Stimulated activated naive CD8-positive, alpha-beta T cell treated with anti-CD3 and anti-CD28 coated beads, Interleukin-15, Interleukin-2, amounts not matched to agents 100 ng/mL and 50 ng/mL, for 24 hours (primary cell): Measurements from ENCODE around the gene NXF2B.
"Not testable (repeated sequence)": the region's sequence is repeated elsewhere in the genome, so short reads cannot be mapped to it uniquely, and the experiment has no call there.

Experiments used
- H3K27ac Mint-ChIP-seq: one replicate; pipeline ENCODE4 v1.8.0; 2021; ENCODE audit warnings: mild to moderate bottlenecking, mixed read lengths
- H3K27me3 Mint-ChIP-seq: one replicate; pipeline ENCODE4 v1.8.0; 2021; ENCODE audit warnings: mixed read lengths
- H3K36me3 Mint-ChIP-seq: one replicate; pipeline ENCODE4 v1.8.0; 2021; ENCODE audit warnings: low read depth, mixed read lengths
- H3K4me1 Mint-ChIP-seq: one replicate; pipeline ENCODE4 v1.8.0; 2021; ENCODE audit warnings: low read depth, mixed read lengths
- H3K4me3 Mint-ChIP-seq: one replicate; pipeline ENCODE4 v1.8.0; 2021; ENCODE audit warnings: mild to moderate bottlenecking, mixed read lengths
- H3K9me3 Mint-ChIP-seq: one replicate; pipeline ENCODE4 v1.8.0; 2021; ENCODE audit warnings: mixed read lengths

The NXF2B gene

GRCh38 chrX:102439908-102440307 lies at the start of gene NXF2B:
Gene NXF2B (minus strand): TSS chrX:102440008. CDS start chrX:102380036, 59,972 bp downstream.
- not testable (repeated sequence) for H3K4me1 Mint-ChIP-seq, H3K27me3 Mint-ChIP-seq

GRCh38 chrX:102478765-102479164 lies 39.0 kb upstream of the NXF2B start:
- H3K9me3 Mint-ChIP-seq, H3K4me3 Mint-ChIP-seq, H3K27ac Mint-ChIP-seq, H3K4me1 Mint-ChIP-seq, H3K36me3 Mint-ChIP-seq, H3K27me3 Mint-ChIP-seq: not testable (repeated sequence)

More at GRCh38 chrX:102439908-102440307, at the start of gene NXF2B:
- H3K9me3 Mint-ChIP-seq, H3K36me3 Mint-ChIP-seq, H3K27ac Mint-ChIP-seq, H3K4me3 Mint-ChIP-seq: not testable (repeated sequence)

- not testable (repeated sequence) for H3K9me3 Mint-ChIP-seq, H3K4me3 Mint-ChIP-seq, H3K4me1 Mint-ChIP-seq, H3K27ac Mint-ChIP-seq, H3K36me3 Mint-ChIP-seq, H3K27me3 Mint-ChIP-seq
Measured at GRCh38 chrX:102471762-102472220, 32.0 kb upstream of the NXF2B start, which contains the start of gene TCP11X2. Gene TCP11X2 (minus strand): TSS chrX:102471812.

- not testable (repeated sequence) for H3K4me3 Mint-ChIP-seq, H3K36me3 Mint-ChIP-seq, H3K9me3 Mint-ChIP-seq, H3K4me1 Mint-ChIP-seq, H3K27ac Mint-ChIP-seq, H3K27me3 Mint-ChIP-seq
Measured at GRCh38 chrX:102470215-102470614, 30.4 kb upstream of the NXF2B start.

- not testable (repeated sequence) for H3K4me3 Mint-ChIP-seq
Measured at GRCh38 chrX:102458615-102459014, 18.8 kb upstream of the NXF2B start.

GRCh38 chrX:102414493-102414892 lies 25.3 kb downstream of the NXF2B start:
- H3K27ac Mint-ChIP-seq, H3K36me3 Mint-ChIP-seq, H3K4me1 Mint-ChIP-seq, H3K9me3 Mint-ChIP-seq, H3K27me3 Mint-ChIP-seq, H3K4me3 Mint-ChIP-seq: not testable (repeated sequence)

More at GRCh38 chrX:102458615-102459014, 18.8 kb upstream of the NXF2B start:
- not testable (repeated sequence) for H3K27me3 Mint-ChIP-seq, H3K9me3 Mint-ChIP-seq, H3K36me3 Mint-ChIP-seq, H3K4me1 Mint-ChIP-seq, H3K27ac Mint-ChIP-seq

GRCh38 chrX:102345916-102346315 lies 93.9 kb downstream of the NXF2B start:
- Mint-ChIP-seq H3K9me3 (no peaks in the 10 kb centered on the region), H3K27ac (no peak overlapping the region), H3K36me3 (no peaks in the 10 kb centered on the region), H3K4me1 (no peaks in the 10 kb centered on the region), H3K27me3 (no peaks in the 10 kb centered on the region), H3K4me3 (no peak overlapping the region)

GRCh38 chrX:102341867-102342266 lies 97.9 kb downstream of the NXF2B start:
- Mint-ChIP-seq H3K27ac (no peak overlapping the region), H3K4me3 (no peak overlapping the region), H3K9me3 (no peaks in the 10 kb centered on the region), H3K4me1 (no peaks in the 10 kb centered on the region), H3K27me3 (no peaks in the 10 kb centered on the region), H3K36me3 (no peaks in the 10 kb centered on the region)

- Mint-ChIP-seq H3K4me3 (no peak overlapping the region), H3K9me3 (no peaks in the 10 kb centered on the region), H3K27me3 (no peaks in the 10 kb centered on the region), H3K27ac (no peak overlapping the region), H3K36me3 (no peaks in the 10 kb centered on the region), H3K4me1 (no peaks in the 10 kb centered on the region)
Measured at GRCh38 chrX:102339312-102340298, 100.2 kb downstream of the NXF2B start.

- Mint-ChIP-seq H3K36me3 (no peaks in the 10 kb centered on the region), H3K4me1 (no peaks in the 10 kb centered on the region), H3K4me3 (no peak overlapping the region), H3K9me3 (no peaks in the 10 kb centered on the region), H3K27me3 (no peaks in the 10 kb centered on the region), H3K27ac (no peak overlapping the region)
Measured at GRCh38 chrX:102338162-102338561, 101.6 kb downstream of the NXF2B start.
